Nephron (organoid): ENCODE measurements around the gene ATP11A.
"Not testable (repeated sequence)": the region's sequence is repeated elsewhere in the genome, so short reads cannot be mapped to it uniquely, and the experiment has no call there.

Experiments
- H3K27ac Mint-ChIP-seq, 3 experiments: 2 replicates each; pipeline ENCODE4 v1.8.0; 2020; ENCODE audit warnings: mixed read lengths in 3 of 3, mild to moderate bottlenecking in 2 of 3, moderate library complexity in 1 of 3
- H3K27me3 Mint-ChIP-seq: 2 replicates; pipeline ENCODE4 v1.8.0; 2021; ENCODE audit warnings: low read depth, mild to moderate bottlenecking, moderate library complexity, mixed read lengths
- H3K36me3 Mint-ChIP-seq: 2 replicates; pipeline ENCODE4 v1.8.0; 2020; ENCODE audit warnings: low read depth, mixed read lengths
- H3K4me1 Mint-ChIP-seq: 2 replicates; pipeline ENCODE4 v1.8.0; 2020; ENCODE audit warnings: mixed read lengths
- H3K4me3 Mint-ChIP-seq, 3 experiments: 2 replicates each; pipeline ENCODE4 v1.8.0; 2020; ENCODE audit warnings: mild to moderate bottlenecking in 3 of 3, mixed read lengths in 3 of 3, moderate library complexity in 2 of 3
- H3K9me3 Mint-ChIP-seq: 2 replicates; pipeline ENCODE4 v1.8.0; 2020; ENCODE audit warnings: mixed read lengths
- TF ChIP-seq, protein P1 (sequence below), 3 experiments: fragments of 200-600 bp; sonication (generic); IDR thresholded peaks; one replicate each; pipeline ENCODE4 v1.5.0; 2021; ENCODE audit warnings: antibody characterized with exemption in 3 of 3; ENCODE audit not compliant: unreplicated experiment in 3 of 3

ATP11A gene

DNA sequence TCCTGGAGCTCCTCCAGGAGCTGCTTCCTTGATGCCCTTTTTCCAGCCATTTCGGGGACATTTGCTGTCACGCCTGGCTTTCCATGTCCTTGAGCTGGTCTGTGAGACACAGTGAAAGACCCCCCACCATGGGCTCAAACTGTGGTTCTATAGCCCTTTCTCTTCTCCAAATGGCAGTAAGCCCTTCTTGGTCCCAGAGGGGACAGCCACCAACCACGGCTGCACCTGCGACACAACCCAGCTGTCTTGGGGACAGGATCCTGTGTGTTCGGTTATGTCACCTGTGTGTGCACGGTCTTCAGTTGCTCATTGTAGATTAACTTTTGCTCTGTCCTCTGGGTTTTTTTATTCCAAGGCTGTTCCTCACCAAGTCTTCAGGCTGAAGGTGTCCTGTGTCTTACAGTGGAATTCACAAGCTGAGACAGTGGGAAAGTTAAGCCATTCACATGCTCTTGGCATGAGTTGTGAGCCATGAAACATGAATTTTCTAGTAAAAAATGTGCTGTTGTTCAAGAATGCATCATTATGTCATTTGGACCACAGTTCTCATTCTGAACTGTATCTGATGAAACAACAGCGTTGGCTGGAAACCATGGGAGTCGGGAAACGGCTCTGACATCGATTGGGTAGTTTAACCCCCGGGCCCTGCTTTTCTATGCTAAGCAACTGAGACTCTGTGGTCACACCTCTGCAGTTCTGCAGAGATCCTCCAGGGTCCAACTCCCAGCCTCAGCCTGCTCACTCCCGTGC lies 149.7 kb downstream of the ATP11A start:
- TF ChIP-seq, protein P1, sequence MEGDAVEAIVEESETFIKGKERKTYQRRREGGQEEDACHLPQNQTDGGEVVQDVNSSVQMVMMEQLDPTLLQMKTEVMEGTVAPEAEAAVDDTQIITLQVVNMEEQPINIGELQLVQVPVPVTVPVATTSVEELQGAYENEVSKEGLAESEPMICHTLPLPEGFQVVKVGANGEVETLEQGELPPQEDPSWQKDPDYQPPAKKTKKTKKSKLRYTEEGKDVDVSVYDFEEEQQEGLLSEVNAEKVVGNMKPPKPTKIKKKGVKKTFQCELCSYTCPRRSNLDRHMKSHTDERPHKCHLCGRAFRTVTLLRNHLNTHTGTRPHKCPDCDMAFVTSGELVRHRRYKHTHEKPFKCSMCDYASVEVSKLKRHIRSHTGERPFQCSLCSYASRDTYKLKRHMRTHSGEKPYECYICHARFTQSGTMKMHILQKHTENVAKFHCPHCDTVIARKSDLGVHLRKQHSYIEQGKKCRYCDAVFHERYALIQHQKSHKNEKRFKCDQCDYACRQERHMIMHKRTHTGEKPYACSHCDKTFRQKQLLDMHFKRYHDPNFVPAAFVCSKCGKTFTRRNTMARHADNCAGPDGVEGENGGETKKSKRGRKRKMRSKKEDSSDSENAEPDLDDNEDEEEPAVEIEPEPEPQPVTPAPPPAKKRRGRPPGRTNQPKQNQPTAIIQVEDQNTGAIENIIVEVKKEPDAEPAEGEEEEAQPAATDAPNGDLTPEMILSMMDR (IDR thresholded peaks at IDR 0.05; ENCODE audit: unreplicated experiment in 3 of 3), result no peak
- Mint-ChIP-seq H3K9me3 (no peaks in the 10 kb centered on the region), H3K27ac (no peak overlapping the region), H3K4me1 (peaks cover 40% of the 10 kb centered on the region), H3K36me3 (peaks cover 42% of the 10 kb centered on the region), H3K27me3 (peaks cover 15% of the 10 kb centered on the region), H3K4me3 (no peak overlapping the region)

DNA sequence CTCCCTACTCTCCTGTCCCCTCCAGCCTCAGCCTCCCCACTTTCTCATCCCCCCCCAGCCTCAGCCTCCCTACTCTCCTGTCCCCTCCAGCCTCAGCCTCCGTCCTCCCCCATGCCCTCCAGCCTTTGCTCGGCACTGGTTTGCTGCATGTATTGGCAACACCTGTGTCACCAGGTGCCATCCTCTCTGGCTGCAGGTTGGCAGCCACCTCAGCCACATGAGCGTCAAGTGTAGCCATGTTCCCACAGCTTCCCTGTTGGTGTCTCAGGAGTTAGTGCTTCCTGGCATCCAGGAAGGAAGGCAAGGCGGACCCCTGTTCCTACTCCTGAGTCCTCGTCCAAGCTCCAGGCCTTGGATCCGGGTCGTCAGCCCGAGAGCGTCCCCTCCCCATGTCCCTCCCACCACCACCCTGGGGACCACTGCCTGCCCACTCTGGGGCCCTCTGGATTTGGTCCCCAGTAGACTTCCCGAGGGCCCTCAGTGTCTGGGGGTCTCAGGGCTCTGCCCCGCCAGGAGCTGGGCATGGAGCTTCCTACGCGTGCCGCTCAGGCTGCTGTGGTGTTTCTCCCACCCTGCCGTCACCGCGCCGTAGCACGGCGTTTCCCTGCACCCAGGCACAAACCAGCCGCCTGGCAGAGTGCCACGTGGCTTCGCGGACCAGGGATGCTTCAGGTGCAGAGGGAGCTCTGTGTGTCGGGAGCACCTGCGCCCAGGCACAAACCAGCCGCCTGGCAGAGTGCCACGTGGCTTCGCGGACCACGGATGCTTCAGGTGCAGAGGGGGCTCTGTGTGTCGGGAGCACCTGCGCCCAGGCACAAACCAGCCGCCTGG lies 150.8 kb downstream of the ATP11A start:
- peaks cover 15% of the 10 kb centered on the region for H3K27me3 Mint-ChIP-seq
- peaks cover 41% of the 10 kb centered on the region for H3K4me1 Mint-ChIP-seq
- H3K27ac Mint-ChIP-seq, result no peak overlapping the region
- TF ChIP-seq, protein P1 (IDR thresholded peaks at IDR 0.05; ENCODE audit: unreplicated experiment in 3 of 3), result no peak
- peaks cover 36% of the 10 kb centered on the region for H3K36me3 Mint-ChIP-seq
- H3K4me3 Mint-ChIP-seq, result no peak overlapping the region
- no peaks in the 10 kb centered on the region for H3K9me3 Mint-ChIP-seq

DNA sequence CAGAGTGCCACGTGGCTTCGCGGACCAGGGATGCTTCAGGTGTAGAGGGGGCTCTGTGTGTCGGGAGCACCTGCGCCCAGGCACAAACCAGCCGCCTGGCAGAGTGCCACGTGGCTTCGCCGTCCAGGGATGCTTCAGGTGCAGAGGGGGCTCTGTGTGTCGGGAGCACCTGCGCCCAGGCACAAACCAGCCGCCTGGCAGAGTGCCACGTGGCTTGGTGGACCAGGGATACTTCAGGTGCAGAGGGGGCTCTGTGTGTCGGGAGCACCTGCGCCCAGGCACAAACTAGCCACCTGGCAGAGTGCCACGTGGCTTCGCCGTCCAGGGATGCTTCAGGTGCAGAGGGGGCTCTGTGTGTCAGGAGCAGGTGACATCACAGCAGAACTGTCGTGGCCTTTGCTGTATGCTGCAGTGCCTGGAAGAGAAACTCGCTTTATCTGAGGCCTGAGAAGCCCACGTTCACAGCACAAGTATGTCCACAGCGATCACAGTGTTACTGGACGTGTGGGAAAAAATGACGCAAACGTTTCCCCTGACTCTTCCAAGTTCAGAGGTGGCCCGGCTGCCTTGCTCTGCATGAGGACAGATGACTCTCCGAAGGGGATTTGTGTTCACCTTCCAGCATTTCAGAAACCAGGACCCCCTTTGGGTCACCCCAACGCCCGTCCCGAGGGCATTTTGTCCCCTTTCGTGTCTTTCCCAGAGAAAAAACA lies 151.6 kb downstream of the ATP11A start:
- Mint-ChIP-seq H3K27me3 (peaks cover 15% of the 10 kb centered on the region), H3K4me1 (peaks cover 48% of the 10 kb centered on the region), H3K36me3 (peaks cover 41% of the 10 kb centered on the region)
- H3K9me3 Mint-ChIP-seq, H3K4me3 Mint-ChIP-seq, H3K27ac Mint-ChIP-seq: not testable (repeated sequence)

DNA sequence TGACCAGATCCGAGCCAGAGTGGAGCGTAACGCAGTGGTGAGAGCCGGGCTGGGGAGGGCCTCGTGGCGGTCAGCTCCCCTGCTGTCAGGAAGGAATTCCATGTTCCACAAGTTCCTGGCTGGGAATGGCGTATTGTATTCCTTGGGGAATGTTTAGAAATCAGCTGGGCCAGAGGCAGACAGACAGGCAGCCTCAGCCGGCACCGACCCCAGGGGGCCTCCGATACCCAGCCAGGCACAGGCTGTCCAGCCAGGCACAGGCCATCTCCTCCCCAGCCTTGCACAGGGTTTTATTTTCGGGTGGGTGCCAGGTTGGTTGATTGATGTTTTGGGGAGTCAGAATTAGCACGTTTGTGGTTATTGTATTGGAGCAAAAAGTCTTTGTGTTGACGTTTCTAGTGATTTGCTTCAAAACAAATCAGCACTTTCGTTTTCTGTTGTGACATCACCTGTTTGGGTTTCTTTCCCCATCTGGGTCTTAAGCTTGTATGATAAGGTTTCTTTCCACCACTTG lies 152.6 kb downstream of the ATP11A start:
- H3K27me3 Mint-ChIP-seq, result peaks cover 15% of the 10 kb centered on the region
- TF ChIP-seq, protein P1 (IDR thresholded peaks at IDR 0.05; ENCODE audit: unreplicated experiment in 3 of 3), result no peak
- H3K9me3 Mint-ChIP-seq, result peaks cover 2% of the 10 kb centered on the region
- H3K27ac Mint-ChIP-seq, result peak overlapping the region in 2 of 3 experiments; percentile 3 to 9
- no peak overlapping the region for H3K4me3 Mint-ChIP-seq
- peaks cover 44% of the 10 kb centered on the region for H3K4me1 Mint-ChIP-seq
- peaks cover 37% of the 10 kb centered on the region for H3K36me3 Mint-ChIP-seq

DNA sequence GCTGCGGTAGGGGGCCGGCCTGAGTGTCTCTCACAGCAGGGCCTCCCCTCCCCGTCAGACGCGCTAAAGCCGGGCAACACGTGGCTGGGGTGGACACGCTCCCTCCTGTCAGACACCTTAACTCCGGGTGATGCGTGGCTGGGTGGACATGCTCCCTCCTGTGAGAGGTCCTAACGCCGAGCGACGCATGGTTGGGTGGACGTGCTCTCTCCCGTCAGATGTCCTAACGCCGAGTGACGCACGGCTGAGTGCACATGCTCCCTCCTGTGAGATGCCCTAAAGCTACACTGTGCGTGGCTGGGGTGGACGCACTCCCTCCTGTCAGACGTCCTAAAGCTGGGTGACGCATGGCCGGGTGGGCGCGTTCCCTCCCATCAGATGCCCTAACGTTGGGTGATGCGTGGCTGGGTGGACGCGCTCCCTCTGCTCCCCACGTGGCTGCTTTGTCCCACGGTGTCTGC lies 153.1 kb downstream of the ATP11A start:
- Mint-ChIP-seq H3K9me3 (peaks cover 7% of the 10 kb centered on the region), H3K27ac (peak overlapping the region in 1 of 3 experiments; percentile 38), H3K4me3 (peak overlapping the region in 1 of 3 experiments; percentile 26), H3K27me3 (peaks cover 15% of the 10 kb centered on the region), H3K4me1 (peaks cover 42% of the 10 kb centered on the region), H3K36me3 (peaks cover 38% of the 10 kb centered on the region)
- TF ChIP-seq, protein P1 (IDR thresholded peaks at IDR 0.05; ENCODE audit: unreplicated experiment in 3 of 3), result no peak
